HepG2 (cell line): ENCODE measurements around the gene FGFR3. TPM values are rescaled to one million over a fixed set of nuclear protein-coding genes. Genes with fewer than 3 reads are reported as not detected.

Experiments
- ASH2L ChIP-seq: fragments of 300-600, 200-600 bp; sonication (generic); IDR thresholded peaks from 2 replicates; pipeline ENCODE4 v1.7.0; 2017; ENCODE audit warnings: low read depth, mild to moderate bottlenecking, moderate library complexity, mixed read lengths, low read length; ENCODE audit not compliant: insufficient read length
- IKZF5 ChIP-seq: IDR thresholded peaks from 2 replicates; pipeline ENCODE4 v1.6.1; 2018; ENCODE audit warnings: missing genetic modification reagents, mild to moderate bottlenecking, missing compliant biosample characterization
- IRF9 ChIP-seq: sonication (generic); formaldehyde crosslinking; IDR thresholded peaks from 2 replicates; pipeline ENCODE4 v1.8.0; 2022; ENCODE audit warnings: missing genetic modification reagents, mild to moderate bottlenecking, borderline replicate concordance
- KLF12 ChIP-seq: sonication (generic); formaldehyde crosslinking; IDR thresholded peaks from 2 replicates; pipeline ENCODE4 v1.4.0; 2020; ENCODE audit warnings: missing genetic modification reagents, borderline replicate concordance
- LCORL ChIP-seq, 2 experiments: fragments of 450-650 bp in 1 of 2; sonication (generic) in 1 of 2; formaldehyde crosslinking in 1 of 2; IDR thresholded peaks; 2 replicates each; pipeline versions ENCODE4 v1.5.0 to v1.6.1; 2017 to 2020; ENCODE audit warnings: antibody characterized with exemption in 1 of 2, missing genetic modification reagents in 1 of 2
- RBM39 ChIP-seq: fragments of 200-400 bp; formaldehyde crosslinking; IDR thresholded peaks from one replicate; pipeline ENCODE4 v1.6.1; 2018; ENCODE audit warnings: antibody characterized with exemption, mild to moderate bottlenecking, low read depth, low read length; ENCODE audit not compliant: poor library complexity, severe bottlenecking
- SOX6 ChIP-seq, 2 experiments: fragments of 450-650 bp in 1 of 2; sonication (generic) in 1 of 2; formaldehyde crosslinking in 1 of 2; IDR thresholded peaks; 2 replicates each; pipeline versions ENCODE4 v1.4.0 to v1.6.1; 2017 to 2020; ENCODE audit warnings: antibody characterized with exemption in 1 of 2, mild to moderate bottlenecking in 1 of 2, missing genetic modification reagents in 1 of 2
- TCF12 ChIP-seq, 2 experiments: fragments of 450-650 bp in 1 of 2; sonication (generic) in 1 of 2; formaldehyde crosslinking in 1 of 2; IDR thresholded peaks; 2 replicates each; pipeline versions ENCODE4 v1.6.1 to v1.8.0; 2017 to 2022; ENCODE audit warnings: antibody characterized with exemption in 1 of 2, mild to moderate bottlenecking in 1 of 2, missing genetic modification reagents in 1 of 2, moderate library complexity in 1 of 2
- THRA ChIP-seq: sonication (generic); formaldehyde crosslinking; IDR thresholded peaks from 2 replicates; pipeline ENCODE4 v1.4.0; 2020; ENCODE audit warnings: missing genetic modification reagents, borderline replicate concordance
- YEATS4 ChIP-seq: sonication (generic); formaldehyde crosslinking; IDR thresholded peaks from 2 replicates; pipeline ENCODE4 v1.4.0; 2020; ENCODE audit warnings: missing genetic modification reagents, borderline replicate concordance
- YY1 ChIP-seq: IDR thresholded peaks from 2 replicates; pipeline ENCODE4 v1.6.1; 2011; ENCODE audit warnings: low read length, low read depth, moderate library complexity, mild to moderate bottlenecking; ENCODE audit not compliant: insufficient read depth, insufficient replicate concordance
- ZNF747 ChIP-seq: sonication (generic); formaldehyde crosslinking; IDR thresholded peaks from 2 replicates; pipeline ENCODE4 v1.8.1; 2023; ENCODE audit warnings: missing genetic modification reagents, mild to moderate bottlenecking, borderline replicate concordance
- polyA plus RNA-seq, 8 experiments: library from polyadenylated mRNA; depleted of rRNA in 3 of 8; stranded (reverse) in 7 of 8; unstranded in 1 of 8; fragments of >200 nt; fragmentation: Illumina TruSeq in 4 of 8; extraction: Trizol in 4 of 8; gene quantifications; 2 replicates each; pipeline versions ENCODE4 v1.2.1 to v1.2.3, GENCODE V29; 2011 to 2016; ENCODE audit warnings: low read depth in 4 of 8, missing spikeins in 1 of 8, mixed read lengths in 1 of 8; ENCODE audit not compliant: insufficient read depth in 1 of 8
- total RNA-seq, 5 experiments: library from RNA; depleted of rRNA; stranded (reverse); fragments of >200 nt; fragmentation: Illumina TruSeq; extraction: Trizol; gene quantifications; 2 replicates each; pipeline ENCODE4 v1.2.3, GENCODE V29; 2016; ENCODE audit warnings: low read depth in 1 of 5
- TF ChIP-seq, protein P1 (sequence below): sonication (generic); formaldehyde crosslinking; IDR thresholded peaks from 2 replicates; pipeline ENCODE4 v1.4.0; 2020; ENCODE audit warnings: missing genetic modification reagents, borderline replicate concordance
- TF ChIP-seq, protein P2 (sequence below): sonication (generic); formaldehyde crosslinking; IDR thresholded peaks from 2 replicates; pipeline ENCODE4 v1.5.1; 2020; ENCODE audit warnings: missing genetic modification reagents, mild to moderate bottlenecking, borderline replicate concordance

FGFR3 gene
- total and polyA plus RNA-seq, 2 of the 13 experiments (the other 11 are each of a cell fraction or from before 2014, with no cell fraction given): 103 to 109 TPM

GRCh38 chr4:1797861-1798579 is 4.9 kb downstream of the FGFR3 start (continued):
- TF ChIP-seq ASH2L: peak; percentile 5
- peak; percentile 39; the same call in 1 of the 2 replicates for TF ChIP-seq IKZF5 (CRISPR knock-in tag)
- TF ChIP-seq LCORL (IDR thresholded peaks at IDR 0.05): no peak
- peak; percentile 74; the same call in 1 of the 2 replicates for TF ChIP-seq LCORL (CRISPR knock-in tag; IDR thresholded peaks at IDR 0.05)
- peak; percentile 58 for TF ChIP-seq RBM39
- TF ChIP-seq, protein P1, sequence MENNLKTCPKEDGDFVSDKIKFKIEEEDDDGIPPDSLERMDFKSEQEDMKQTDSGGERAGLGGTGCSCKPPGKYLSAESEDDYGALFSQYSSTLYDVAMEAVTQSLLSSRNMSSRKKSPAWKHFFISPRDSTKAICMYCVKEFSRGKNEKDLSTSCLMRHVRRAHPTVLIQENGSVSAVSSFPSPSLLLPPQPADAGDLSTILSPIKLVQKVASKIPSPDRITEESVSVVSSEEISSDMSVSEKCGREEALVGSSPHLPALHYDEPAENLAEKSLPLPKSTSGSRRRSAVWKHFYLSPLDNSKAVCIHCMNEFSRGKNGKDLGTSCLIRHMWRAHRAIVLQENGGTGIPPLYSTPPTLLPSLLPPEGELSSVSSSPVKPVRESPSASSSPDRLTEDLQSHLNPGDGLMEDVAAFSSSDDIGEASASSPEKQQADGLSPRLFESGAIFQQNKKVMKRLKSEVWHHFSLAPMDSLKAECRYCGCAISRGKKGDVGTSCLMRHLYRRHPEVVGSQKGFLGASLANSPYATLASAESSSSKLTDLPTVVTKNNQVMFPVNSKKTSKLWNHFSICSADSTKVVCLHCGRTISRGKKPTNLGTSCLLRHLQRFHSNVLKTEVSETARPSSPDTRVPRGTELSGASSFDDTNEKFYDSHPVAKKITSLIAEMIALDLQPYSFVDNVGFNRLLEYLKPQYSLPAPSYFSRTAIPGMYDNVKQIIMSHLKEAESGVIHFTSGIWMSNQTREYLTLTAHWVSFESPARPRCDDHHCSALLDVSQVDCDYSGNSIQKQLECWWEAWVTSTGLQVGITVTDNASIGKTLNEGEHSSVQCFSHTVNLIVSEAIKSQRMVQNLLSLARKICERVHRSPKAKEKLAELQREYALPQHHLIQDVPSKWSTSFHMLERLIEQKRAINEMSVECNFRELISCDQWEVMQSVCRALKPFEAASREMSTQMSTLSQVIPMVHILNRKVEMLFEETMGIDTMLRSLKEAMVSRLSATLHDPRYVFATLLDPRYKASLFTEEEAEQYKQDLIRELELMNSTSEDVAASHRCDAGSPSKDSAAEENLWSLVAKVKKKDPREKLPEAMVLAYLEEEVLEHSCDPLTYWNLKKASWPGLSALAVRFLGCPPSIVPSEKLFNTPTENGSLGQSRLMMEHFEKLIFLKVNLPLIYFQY (CRISPR knock-in tag): 0 out of 2 replicates have a peak, but pooled peaks have one; percentile 67
- TF ChIP-seq SOX6 (IDR thresholded peaks at IDR 0.05): no peak
- peak; percentile 46 for TF ChIP-seq SOX6 (CRISPR knock-in tag; IDR thresholded peaks at IDR 0.05)
- TF ChIP-seq TCF12 (IDR thresholded peaks at IDR 0.05): no peak
- peak; percentile 16; the same call in 1 of the 2 replicates for TF ChIP-seq TCF12 (CRISPR knock-in tag; IDR thresholded peaks at IDR 0.05)
- TF ChIP-seq YY1: peak; percentile 45
- peak; percentile 52; the same call in 1 of the 2 replicates for TF ChIP-seq YEATS4 (CRISPR knock-in tag)
- 0 out of 2 replicates have a peak, but pooled peaks have one; percentile 65 for TF ChIP-seq IRF9 (CRISPR knock-in tag)
- peak; percentile 52; the same call in 1 of the 2 replicates for TF ChIP-seq ZNF747 (CRISPR knock-in tag)
- TF ChIP-seq, protein P2, sequence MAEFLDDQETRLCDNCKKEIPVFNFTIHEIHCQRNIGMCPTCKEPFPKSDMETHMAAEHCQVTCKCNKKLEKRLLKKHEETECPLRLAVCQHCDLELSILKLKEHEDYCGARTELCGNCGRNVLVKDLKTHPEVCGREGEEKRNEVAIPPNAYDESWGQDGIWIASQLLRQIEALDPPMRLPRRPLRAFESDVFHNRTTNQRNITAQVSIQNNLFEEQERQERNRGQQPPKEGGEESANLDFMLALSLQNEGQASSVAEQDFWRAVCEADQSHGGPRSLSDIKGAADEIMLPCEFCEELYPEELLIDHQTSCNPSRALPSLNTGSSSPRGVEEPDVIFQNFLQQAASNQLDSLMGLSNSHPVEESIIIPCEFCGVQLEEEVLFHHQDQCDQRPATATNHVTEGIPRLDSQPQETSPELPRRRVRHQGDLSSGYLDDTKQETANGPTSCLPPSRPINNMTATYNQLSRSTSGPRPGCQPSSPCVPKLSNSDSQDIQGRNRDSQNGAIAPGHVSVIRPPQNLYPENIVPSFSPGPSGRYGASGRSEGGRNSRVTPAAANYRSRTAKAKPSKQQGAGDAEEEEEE (CRISPR knock-in tag): 0 out of 2 replicates have a peak, but pooled peaks have one; percentile 23
- 0 out of 2 replicates have a peak, but pooled peaks have one; percentile 64 for TF ChIP-seq KLF12
- peak; percentile 44; the same call in 1 of the 2 replicates for TF ChIP-seq THRA (CRISPR knock-in tag)
